Keratinocyte (primary cell): ENCODE measurements around the gene TMEM45A.

Experiments used
- CTCF ChIP-seq, 3 experiments: IDR thresholded peaks in 1 of 3; conservative IDR thresholded peaks in 1 of 3; optimal IDR thresholded peaks in 1 of 3; 2 replicates in 2 of 3; 3 replicates in 1 of 3; pipeline versions ENCODE3 to v1.5.1; 2011; ENCODE audit warnings: low read length in 3 of 3, mild to moderate bottlenecking in 3 of 3, moderate library complexity in 2 of 3, control low read depth in 1 of 3, inconsistent platforms in 1 of 3; ENCODE audit not compliant: insufficient read depth in 2 of 3; ENCODE audit errors: extremely low read depth in 1 of 3
- EZH2 ChIP-seq: IDR thresholded peaks from one replicate; pipeline ENCODE4 v1.6.1; 2012; ENCODE audit warnings: inconsistent platforms, mild to moderate bottlenecking, low read length, moderate library complexity

GRCh38 chr3:100554373-100554676 is 61.9 kb downstream of the TMEM45A start:
- TF ChIP-seq CTCF (optimal IDR thresholded peaks at IDR 0.05 in 1 of 3, IDR thresholded peaks at IDR 0.05 in 1 of 3, conservative IDR thresholded peaks at IDR 0.05 in 1 of 3; ENCODE audit: extremely low read depth in 1 of 3, insufficient read depth in 2 of 3, low read length in 3 of 3) (no peak), EZH2 (no peak)
